Measurements from ENCODE around the gene PKN2. TPM values are rescaled to one million over a fixed set of nuclear protein-coding genes. Genes with fewer than 3 reads are reported as not detected.

Gene PKN2
- 34.5 TPM for total RNA-seq
- long read RNA-seq, full-length matches to known transcripts, result 7 of 12 reads
- long read RNA-seq, partial matches to known transcripts, result 2 of 12 reads
- long read RNA-seq, other reads (novel, unspliced or antisense), result 3 of 12 reads

DNA sequence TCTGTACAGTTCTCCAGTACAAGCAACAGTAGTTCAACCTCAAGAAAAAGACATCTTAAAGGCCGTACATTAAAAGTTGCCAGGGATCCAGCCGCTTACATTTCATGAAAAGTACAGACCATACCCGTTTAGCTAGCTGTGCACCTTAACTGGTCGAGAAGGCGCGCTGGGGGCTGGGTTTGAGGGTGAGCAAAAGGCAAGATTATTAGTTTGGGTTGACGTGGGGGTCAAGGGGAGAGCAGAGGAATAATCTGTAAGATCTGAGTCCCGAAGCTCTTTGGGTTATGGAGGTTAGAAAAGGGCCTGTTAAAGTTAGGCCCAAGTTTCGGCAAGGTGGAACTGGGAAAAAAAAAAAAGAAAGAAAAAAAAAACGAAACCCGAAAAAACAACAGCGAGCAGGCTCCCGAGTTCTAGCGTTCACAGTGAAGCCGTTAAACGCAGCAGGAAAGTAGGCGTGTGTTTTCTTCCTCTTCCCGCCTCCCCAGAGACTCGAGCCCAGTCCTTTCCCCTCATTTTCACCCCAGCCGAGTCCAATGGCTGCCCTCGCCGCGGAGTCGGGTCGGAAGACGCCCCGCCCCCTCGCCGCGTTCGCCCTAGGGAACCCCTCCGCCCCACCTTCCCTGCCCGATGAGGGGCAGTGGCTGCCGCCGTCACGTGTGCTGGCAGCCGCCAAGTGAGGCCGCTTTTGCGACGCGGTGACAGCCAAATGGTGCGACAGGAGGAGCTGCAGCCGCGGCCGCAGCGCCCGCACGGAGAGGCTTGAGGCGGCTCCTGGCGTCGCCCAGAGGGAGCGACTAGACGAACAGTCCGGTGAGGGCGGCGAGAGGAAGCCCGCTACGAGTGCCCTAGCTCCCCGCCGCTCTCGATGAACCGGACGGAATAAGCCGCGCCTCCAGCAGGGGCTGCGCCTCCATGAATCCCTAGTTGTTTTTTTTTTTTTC lies at the start of gene PKN2:
Gene PKN2, plus strand, starts transcription at position 733 of the 941 bp plus-strand sequence. CDS start 308 bp downstream, outside the sequence.
- DNase-seq, result peak; percentile 98
- intact Hi-C loops (cut with DNase I), result no loop called here
- ATAC-seq (ENCODE audit: poor library complexity), result peak; percentile 99

DNA sequence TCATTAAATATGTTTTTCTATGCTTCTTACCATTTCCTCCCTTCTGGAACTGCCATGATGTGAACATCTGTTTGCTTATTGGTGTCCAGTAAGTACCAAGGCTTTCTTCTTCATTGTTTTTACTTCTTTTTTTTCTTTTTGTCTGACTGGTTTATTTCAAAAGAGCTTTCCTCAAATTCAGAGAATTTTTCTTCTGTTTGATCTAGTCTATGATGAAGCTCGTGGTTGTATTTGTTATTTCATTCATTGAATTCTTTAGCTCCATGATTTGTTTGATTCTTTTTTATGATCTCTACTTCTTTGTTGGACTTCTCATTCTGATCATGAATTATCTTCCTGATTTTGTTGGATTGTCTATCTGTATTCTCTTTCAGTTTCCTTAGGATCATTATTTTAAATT lies 49.5 kb upstream of the PKN2 start:
- no peak for DNase-seq
- intact Hi-C loops (cut with DNase I), result no loop called here
- no peak for ATAC-seq (ENCODE audit: poor library complexity)

DNA sequence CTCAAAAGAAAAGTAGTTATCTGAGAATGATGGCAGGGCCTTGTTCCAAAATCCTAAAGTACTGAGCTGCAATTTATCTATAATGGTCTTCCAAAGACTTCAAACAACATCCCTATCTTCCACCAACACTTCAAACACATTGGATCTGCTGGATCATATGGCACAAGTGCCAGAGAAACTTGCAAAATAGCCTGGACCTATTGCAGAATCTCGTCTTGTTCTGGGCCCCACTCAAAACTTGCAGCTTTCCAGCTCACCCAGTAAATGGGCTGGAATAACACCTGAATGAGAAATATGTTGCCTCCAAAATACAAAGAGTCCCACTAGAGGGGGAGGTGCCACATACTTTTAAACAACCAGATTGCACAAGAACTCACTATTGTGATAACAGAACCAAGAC lies 44.0 kb upstream of the PKN2 start:
- DNase-seq (no peak), ATAC-seq (ENCODE audit: poor library complexity) (no peak)
- intact Hi-C loops (cut with DNase I), result no loop called here

DNA sequence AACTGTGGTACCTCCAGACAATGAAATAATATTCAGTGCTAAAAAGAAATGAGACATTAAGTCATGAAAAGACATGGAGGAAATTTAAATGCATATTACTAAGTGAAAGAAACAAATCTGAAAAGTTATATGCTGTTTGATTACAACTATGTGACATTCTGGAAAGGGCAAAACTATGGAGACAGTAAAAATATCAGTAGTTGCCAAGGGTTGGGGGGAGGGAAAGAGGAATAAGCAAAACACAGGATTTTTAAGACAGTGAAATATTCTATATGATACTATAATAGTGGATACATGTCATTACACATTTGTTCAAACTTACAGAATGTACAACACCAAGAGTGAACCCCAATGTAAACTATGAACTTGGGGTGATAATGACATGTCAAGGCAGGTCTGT lies 38.2 kb upstream of the PKN2 start:
- ATAC-seq (ENCODE audit: poor library complexity) (no peak), DNase-seq (no peak)
- intact Hi-C loops (cut with DNase I), result no loop called here

DNA sequence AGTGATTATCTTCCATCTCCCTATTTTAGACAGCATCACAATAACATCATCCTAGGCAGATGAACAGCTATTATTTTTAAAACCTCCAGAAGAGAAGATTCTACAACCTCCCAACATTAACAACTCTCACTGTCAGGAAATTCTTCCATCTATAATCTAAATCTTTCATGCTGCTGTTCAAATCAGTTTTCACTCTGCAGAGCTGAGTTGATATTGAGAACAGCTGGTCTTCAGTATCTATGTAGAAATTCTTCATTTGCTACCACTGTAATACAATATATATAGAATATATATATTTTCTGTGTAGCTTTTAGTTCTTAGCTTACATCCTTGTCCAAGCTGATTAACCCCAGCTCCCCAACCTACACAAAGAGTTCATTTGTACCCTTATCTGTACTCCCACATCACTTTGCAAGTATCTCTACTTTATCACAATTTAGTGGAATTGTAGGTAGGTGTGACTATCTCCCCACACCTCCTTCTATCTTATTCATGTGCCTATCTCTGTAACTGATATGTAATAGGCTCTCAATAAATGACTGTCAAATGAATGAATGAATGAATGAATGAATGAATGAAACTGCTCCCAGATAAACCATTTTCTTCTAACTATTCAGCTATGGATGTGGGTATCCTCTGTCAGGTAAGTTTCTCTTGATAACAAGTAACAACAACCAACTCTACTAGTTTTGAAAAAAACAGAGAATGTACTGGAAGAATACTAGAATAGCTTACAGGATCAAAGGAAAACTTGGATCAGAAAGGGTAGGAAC lies 37.4 kb upstream of the PKN2 start:
- ATAC-seq (ENCODE audit: poor library complexity) (no peak), DNase-seq (no peak)
- intact Hi-C loops (cut with DNase I), result no loop called here

DNA sequence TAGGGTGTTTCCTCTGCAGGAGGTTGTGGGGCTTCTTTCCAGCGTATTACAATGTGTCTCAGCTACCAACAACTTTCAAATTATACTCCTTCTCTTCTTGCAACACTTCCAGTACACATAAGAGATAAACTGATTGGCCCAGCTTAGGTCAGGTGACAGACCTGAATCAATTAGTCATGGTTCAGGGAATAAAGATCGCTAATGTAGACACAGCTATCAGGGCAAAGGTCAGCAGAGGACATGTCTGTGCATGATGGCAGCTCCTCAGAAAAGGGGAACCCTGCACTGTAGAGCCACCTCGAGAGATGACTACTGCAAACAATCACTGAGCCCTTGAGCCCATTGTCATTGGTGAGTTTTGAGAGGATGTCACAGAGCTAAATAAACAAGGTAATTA lies 36.8 kb upstream of the PKN2 start:
- ATAC-seq (ENCODE audit: poor library complexity), result no peak
- intact Hi-C loops (cut with DNase I), result no loop called here
- DNase-seq, result no peak

DNA sequence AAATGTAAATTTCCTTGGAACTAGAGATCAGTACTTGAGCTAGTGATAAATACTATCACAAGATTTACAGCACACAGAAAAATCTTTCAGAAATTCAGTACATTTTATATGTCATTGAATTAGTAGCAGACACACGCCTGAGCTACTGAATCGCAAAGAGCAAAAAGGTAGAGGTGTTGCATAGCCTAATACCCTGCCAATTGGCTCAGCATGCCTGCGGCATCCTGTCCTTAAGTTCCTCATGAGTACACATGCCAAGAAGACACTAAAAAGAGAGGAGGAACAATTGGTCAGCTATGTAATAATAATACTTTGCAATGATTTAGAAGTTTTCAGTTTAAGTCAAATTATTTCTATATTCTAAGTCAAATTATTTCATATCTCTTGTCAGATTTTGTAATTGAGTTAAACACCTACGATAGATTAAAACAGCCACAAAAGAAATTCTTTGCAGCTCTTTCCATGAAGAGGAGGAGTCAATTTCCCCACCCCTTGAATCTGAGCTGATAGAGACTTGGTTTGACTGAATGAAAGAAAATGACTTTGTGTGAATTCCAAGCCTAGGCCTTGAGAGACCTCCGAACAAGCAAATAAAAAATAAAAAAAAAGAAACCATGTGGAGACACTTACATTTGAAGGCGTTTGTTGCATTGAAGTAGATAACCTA lies 36.2 kb upstream of the PKN2 start:
- ATAC-seq (ENCODE audit: poor library complexity) (no peak), DNase-seq (no peak)
- intact Hi-C loops (cut with DNase I), result no loop called here

DNA sequence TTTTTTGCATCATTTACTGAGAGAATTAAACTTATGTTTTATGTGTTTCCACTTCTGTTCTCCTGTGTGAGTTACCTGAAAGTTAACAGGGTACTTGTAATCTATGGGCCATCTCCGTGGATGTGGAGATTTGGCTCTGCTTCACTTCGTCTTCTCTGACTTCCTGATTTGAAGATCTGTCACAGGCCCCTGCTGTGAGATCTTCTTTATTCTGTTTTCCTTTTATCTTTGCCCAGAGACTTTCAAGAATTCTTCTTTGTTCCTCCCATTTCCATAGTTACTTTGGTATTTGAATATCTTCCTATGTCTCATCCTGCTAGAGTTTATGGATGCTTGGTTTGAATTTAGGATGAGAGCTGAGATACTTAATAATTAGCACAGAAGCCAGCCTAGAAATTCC lies 35.4 kb upstream of the PKN2 start:
- ATAC-seq (ENCODE audit: poor library complexity), result no peak
- no peak for DNase-seq
- intact Hi-C loops (cut with DNase I), result no loop called here

DNA sequence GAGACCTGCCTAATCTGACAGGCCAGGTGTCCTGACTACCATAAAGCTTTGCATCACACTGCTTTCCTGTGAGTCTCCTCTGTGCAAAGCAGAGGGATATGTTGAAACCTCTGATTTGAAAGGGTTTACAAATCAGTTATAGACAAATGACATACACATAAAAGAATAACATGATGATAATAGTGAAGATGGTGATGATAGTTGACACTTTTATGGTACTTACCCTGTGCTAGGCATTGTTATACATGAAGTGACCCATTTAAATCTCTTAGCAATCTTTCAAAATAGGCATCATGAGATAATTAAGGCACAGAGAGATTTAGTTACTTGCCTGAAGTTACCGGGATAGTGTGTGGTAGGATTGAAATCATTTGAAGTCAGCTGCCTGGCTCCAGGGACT lies 34.1 kb upstream of the PKN2 start:
- DNase-seq (no peak), ATAC-seq (ENCODE audit: poor library complexity) (no peak)
- intact Hi-C loops (cut with DNase I), result no loop called here

DNA sequence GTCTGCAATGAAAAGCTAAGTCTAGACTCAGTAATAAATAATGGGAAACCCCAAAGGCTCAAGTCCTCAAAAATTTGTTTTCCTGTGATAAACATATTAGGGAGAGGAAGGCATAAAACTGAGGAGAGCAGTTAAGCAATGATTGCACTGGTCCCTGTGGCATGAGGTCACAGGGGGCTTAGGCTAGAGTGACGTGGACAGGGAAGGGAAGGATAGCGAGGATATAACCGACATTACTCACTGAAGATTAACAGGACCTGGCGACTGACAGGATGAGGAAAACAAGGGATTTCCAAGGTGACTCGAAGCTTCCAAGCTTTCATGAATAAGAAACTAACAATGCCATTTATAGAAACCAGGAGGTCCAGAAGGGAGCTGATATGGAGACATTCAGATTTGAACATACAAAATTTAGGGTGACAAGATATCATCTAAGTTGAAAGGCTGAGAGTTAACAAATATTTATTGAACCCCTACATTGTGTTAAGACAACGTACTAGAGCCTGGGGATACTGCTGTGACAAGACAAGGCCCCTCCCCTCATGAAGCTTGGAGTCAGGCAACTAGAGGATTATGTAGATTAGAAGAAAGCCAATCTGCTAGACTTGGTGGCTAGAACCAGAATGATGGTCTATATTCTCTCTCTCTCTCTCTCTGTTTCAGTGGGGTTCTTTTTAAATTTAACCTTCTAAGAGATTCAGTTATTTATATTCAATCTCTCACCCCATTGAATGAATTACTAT lies 33.2 kb upstream of the PKN2 start:
- ATAC-seq (ENCODE audit: poor library complexity) (no peak), DNase-seq (no peak)
- intact Hi-C loops (cut with DNase I), result no loop called here

DNA sequence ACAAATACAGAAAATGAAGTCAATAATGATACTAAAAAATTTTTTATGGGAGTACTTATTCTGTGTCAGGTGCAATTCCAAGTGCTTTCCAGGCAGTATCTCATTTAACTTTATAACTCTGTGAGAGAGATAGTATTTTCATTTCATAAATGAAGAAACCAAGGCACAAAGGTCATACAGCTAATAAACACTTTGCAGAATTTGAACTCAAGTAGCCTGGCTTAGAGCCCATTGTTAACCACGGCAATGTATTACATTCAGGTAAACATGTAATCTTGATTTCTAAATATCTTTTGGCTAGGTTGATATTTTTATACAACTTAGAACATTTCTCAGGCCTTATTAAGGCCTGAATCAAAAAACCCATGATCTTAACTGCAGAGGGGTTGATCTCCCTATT lies 28.9 kb upstream of the PKN2 start:
- no peak for DNase-seq
- no peak for ATAC-seq (ENCODE audit: poor library complexity)
- intact Hi-C loops (cut with DNase I), result loop anchor here (5.0 kb wide), 1 partner anchor 222 kb away; no protein-coding TSS in a partner anchor

DNA sequence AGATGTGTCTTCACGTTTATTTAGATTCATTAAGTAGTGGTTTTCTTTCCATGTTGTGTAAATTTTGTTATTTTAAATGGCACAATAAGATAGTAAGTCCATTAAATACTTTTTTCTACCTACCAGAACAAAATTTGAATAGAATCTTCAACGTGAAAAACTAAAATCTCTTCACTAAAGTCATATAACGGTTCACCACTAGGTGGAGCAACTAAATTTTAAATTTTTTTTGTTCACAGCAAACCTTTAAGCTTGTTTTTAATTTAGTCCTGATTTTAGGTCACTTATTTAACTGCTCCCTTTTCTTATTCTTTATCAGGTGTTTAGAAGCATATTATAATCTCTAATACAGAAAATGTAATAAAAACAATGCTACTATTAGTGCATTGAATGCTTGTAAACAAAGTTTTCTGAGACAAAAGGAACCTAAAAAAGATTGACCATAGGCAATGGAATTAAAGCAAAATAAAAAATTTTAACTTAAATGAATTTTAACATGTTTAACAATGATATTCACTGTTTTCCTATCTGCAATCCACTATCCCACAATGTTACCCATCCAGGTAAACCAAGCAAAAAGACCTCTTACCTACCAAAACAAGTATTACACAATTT lies 28.3 kb upstream of the PKN2 start:
- ATAC-seq (ENCODE audit: poor library complexity) (no peak), DNase-seq (no peak)
- intact Hi-C loops (cut with DNase I), result loop anchor here (5.0 kb wide), 1 partner anchor 222 kb away; no protein-coding TSS in a partner anchor

DNA sequence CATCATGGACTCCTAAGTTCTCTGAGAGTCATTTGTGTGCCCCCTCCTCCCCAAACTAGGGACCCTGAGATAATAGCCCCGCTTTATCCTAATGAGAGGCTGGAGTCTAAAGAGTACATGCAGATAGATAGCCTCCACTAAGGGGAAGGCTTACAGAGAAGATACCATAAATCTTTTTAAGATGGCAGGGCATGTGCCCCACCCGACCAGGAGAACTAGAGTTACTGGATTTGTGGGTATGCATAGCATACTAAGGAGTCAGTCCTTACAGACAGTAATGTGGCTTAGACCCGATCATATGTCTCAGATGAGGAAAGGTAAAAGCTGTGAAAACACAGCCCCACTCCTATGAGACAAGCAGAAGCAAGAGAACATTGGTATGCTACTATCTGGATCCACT lies 25.7 kb upstream of the PKN2 start:
- DNase-seq, result no peak
- intact Hi-C loops (cut with DNase I), result loop anchor here (5.0 kb wide), 1 partner anchor 219 kb away; no protein-coding TSS in a partner anchor
- ATAC-seq (ENCODE audit: poor library complexity), result no peak

DNA sequence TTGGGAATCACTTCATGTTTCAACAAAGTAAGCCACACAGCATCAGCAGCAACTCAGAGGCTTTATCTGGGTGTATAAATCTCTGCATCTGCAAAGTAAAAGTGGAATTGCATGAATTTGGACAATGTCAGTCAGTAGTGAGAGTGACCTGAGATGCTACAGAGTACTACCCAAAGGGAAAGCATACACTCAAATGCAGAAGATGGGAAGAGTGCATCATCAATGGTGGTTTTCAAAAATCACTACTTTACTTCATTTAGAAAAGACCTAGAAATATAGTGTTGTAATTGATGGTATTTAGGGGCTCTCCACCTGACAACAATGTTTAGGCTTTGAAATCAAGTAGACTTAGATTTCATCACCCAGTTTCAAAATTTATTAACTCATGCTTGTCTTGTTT lies 24.5 kb upstream of the PKN2 start:
- ATAC-seq (ENCODE audit: poor library complexity) (no peak), DNase-seq (no peak)
- intact Hi-C loops (cut with DNase I), result loop anchor here (5.0 kb wide), 1 partner anchor 218 kb away; no protein-coding TSS in a partner anchor

DNA sequence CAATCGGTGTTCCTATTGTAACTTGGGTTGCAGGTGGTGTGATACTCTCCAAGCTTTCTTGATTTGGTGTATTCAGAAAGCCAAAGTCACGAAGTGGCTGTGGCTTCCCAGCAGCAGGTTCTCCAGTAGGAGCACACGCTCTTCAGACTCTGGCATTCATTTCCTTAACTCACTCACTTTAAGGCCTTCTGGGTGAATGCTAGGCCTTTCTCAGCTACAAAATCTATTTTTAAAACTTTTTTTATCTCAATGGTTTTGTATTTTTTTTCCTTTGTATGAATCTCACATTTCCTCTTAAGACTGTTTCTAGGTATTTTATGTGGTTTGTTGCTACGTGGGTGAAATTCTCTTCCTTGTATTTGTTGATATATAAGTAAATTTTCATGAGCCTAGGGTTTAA lies 22.9 kb upstream of the PKN2 start:
- no peak for ATAC-seq (ENCODE audit: poor library complexity)
- intact Hi-C loops (cut with DNase I), result no loop called here
- no peak for DNase-seq

DNA sequence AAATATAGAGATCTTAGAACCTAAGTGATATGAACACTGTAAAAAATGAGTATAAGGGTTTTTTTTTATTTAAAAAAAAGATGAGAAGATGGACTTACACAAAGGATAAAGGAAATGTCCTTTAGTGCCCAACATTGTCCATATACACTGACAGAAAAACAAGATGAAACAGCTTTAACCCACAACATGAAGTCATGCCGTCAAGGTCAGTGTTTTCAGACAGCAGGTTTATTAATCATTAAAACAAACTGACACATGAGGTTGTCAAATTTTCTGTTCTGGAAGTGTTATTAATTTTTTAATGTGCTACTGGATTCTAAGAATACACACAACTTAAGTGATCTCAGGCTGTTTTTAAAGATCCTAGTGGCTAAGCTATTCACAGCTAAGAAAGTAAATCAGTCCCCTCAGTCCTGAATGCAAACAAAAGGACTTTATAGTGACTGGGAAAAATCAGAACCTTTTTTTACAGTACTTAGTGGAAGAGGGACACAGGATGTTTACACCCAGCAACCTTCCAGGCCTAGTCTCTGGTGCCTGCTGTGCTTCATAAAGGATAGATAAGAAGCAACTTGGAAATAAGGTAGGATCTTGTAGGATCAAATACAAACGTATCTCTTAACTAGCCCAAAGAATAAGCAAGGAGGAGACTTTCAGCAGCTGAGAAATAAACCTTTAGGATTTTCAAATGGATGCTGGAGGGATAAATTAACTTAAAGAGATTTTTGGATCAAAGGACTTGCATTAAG lies 21.9 kb upstream of the PKN2 start:
- no peak for DNase-seq
- intact Hi-C loops (cut with DNase I), result no loop called here
- ATAC-seq (ENCODE audit: poor library complexity), result no peak

DNA sequence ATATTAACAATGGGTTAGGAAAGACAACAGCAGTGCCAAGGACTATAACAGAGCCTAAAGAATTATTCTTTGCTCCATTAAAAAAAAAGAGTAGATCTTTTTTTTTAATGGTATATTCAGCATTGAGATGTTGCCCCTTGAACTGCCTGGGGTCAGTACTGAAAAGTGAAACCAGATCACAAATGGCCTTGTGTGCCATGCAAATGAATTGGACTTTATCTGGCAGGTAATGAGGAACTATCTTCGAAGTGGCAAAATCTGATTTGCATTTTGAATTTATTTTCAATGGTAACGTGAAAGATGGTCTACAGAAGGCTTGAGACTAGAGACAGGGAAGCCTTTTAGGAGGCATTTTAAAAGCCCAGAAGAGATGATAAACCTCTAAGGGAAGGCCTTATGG lies 21.4 kb upstream of the PKN2 start:
- no peak for DNase-seq
- no peak for ATAC-seq (ENCODE audit: poor library complexity)
- intact Hi-C loops (cut with DNase I), result no loop called here

All from Right ventricle myocardium superior (tissue), 1 donor.